Measurements from ENCODE around the gene POLN. TPM values are rescaled to one million over a fixed set of nuclear protein-coding genes. Genes with fewer than 3 reads are reported as not detected.

POLN gene
- total RNA-seq, 1 donor from 2014 or later: 2.2 TPM

- peaks cover 80% of the 10 kb centered on the region for H3K36me3 ChIP-seq
- ATAC-seq (no peak), DNase-seq (peak; percentile 30)
- no peak for TF ChIP-seq CTCF (IDR thresholded peaks at IDR 0.05)
- intact Hi-C loops (cut with DNase I): no loop called here
- H3K27me3 ChIP-seq (ENCODE audit: low read depth): no peaks in the 10 kb centered on the region
- H3K4me1 ChIP-seq: peaks cover 35% of the 10 kb centered on the region
- H3K27ac ChIP-seq: no peak overlapping the region
- no peaks in the 10 kb centered on the region for H3K9me3 ChIP-seq
- H3K4me3 ChIP-seq: no peak overlapping the region
These were observed 10.7 kb upstream of the POLN start for GRCh38 chr4:2252530-2253091.

- Histone ChIP-seq H3K36me3 (peaks cover 82% of the 10 kb centered on the region), H3K9me3 (no peaks in the 10 kb centered on the region), H3K4me3 (no peak overlapping the region), H3K4me1 (peaks cover 28% of the 10 kb centered on the region), H3K27ac (no peak overlapping the region), H3K27me3 (ENCODE audit: low read depth) (no peaks in the 10 kb centered on the region)
- DNase-seq (peak; percentile 30), ATAC-seq (no peak)
- intact Hi-C loops (cut with DNase I): no loop called here
- no peak for TF ChIP-seq CTCF (IDR thresholded peaks at IDR 0.05)
These were observed 10.0 kb upstream of the POLN start for GRCh38 chr4:2251795-2252529.

GRCh38 chr4:2251073-2251794 is 9.3 kb upstream of the POLN start:
- Histone ChIP-seq H3K4me3 (no peak overlapping the region), H3K27me3 (ENCODE audit: low read depth) (no peaks in the 10 kb centered on the region), H3K36me3 (peaks cover 82% of the 10 kb centered on the region), H3K9me3 (no peaks in the 10 kb centered on the region), H3K4me1 (peaks cover 21% of the 10 kb centered on the region), H3K27ac (no peak overlapping the region)
- intact Hi-C loops (cut with DNase I): no loop called here
- no peak for ATAC-seq
- DNase-seq: peak; percentile 42
- TF ChIP-seq CTCF (IDR thresholded peaks at IDR 0.05): no peak

- Histone ChIP-seq H3K27ac (no peak overlapping the region), H3K4me1 (peaks cover 20% of the 10 kb centered on the region), H3K27me3 (ENCODE audit: low read depth) (no peaks in the 10 kb centered on the region), H3K36me3 (peaks cover 82% of the 10 kb centered on the region), H3K4me3 (no peak overlapping the region), H3K9me3 (no peaks in the 10 kb centered on the region)
- TF ChIP-seq CTCF (IDR thresholded peaks at IDR 0.05): no peak
- DNase-seq (no peak), ATAC-seq (no peak)
- intact Hi-C loops (cut with DNase I): no loop called here
These were observed 8.6 kb upstream of the POLN start for GRCh38 chr4:2250357-2251072.

- no peak for TF ChIP-seq CTCF (IDR thresholded peaks at IDR 0.05)
- intact Hi-C loops (cut with DNase I): no loop called here
- peaks cover 21% of the 10 kb centered on the region for H3K4me1 ChIP-seq
These were observed 7.8 kb upstream of the POLN start for GRCh38 chr4:2249526-2250356.

More at GRCh38 chr4:2249526-2250356, 7.8 kb upstream of the POLN start:
- DNase-seq (peak; percentile 42), ATAC-seq (no peak)
- no peak overlapping the region for H3K27ac ChIP-seq
- peaks cover 76% of the 10 kb centered on the region for H3K36me3 ChIP-seq
- H3K27me3 ChIP-seq (ENCODE audit: low read depth): no peaks in the 10 kb centered on the region
- H3K4me3 ChIP-seq: no peak overlapping the region
- no peaks in the 10 kb centered on the region for H3K9me3 ChIP-seq
